K562 (cell line): ENCODE data around the gene RRAD. TPM values are rescaled to one million over a fixed set of nuclear protein-coding genes. Genes with fewer than 3 reads are reported as not detected.

Source experiments
- CBX8 ChIP-seq: fragments of 200-600 bp; sonication (generic); IDR thresholded peaks from 2 replicates; pipeline ENCODE4 v1.6.1; 2012; ENCODE audit warnings: borderline replicate concordance, mixed run types, low read depth, mild to moderate bottlenecking, moderate library complexity, mixed read lengths, low read length, control low read depth, inconsistent platforms; ENCODE audit not compliant: poor library complexity, severe bottlenecking; ENCODE audit errors: extremely low read depth
- DLX4 ChIP-seq: fragments of 250-450 bp; sonication (Bioruptor Pico); IDR thresholded peaks from 2 replicates; pipeline ENCODE4 v1.6.1; 2021; ENCODE audit warnings: mild to moderate bottlenecking
- HBP1 ChIP-seq: fragments of 450-650 bp; formaldehyde crosslinking; IDR thresholded peaks from 2 replicates; pipeline ENCODE4 v1.4.0; 2022; ENCODE audit warnings: missing genetic modification characterization
- HDAC6 ChIP-seq: IDR thresholded peaks from 2 replicates; pipeline ENCODE4 v1.6.1; 2012; ENCODE audit warnings: low read depth, mild to moderate bottlenecking, control low read depth, inconsistent platforms, low read length, moderate library complexity
- HSF4 ChIP-seq: fragments of 250-450 bp; sonication (Bioruptor Pico); IDR thresholded peaks from 2 replicates; pipeline ENCODE4 v2.1.2; 2022; ENCODE audit warnings: mild to moderate bottlenecking, moderate library complexity, borderline replicate concordance
- MTA2 ChIP-seq: fragments of 450-650 bp; IDR thresholded peaks from 2 replicates; pipeline ENCODE4 v1.6.1; 2016; ENCODE audit warnings: low read depth
- PTTG1 ChIP-seq: fragments of 450-650 bp; IDR thresholded peaks from 2 replicates; pipeline ENCODE4 v1.6.1; 2016; ENCODE audit warnings: low read depth, mild to moderate bottlenecking, missing genetic modification characterization, missing compliant biosample characterization
- SIX5 ChIP-seq, 2 experiments: IDR thresholded peaks; 2 replicates each; pipeline ENCODE4 v1.6.1; 2011; ENCODE audit warnings: low read length in 2 of 2, borderline replicate concordance in 1 of 2, low read depth in 1 of 2, mild to moderate bottlenecking in 1 of 2, moderate library complexity in 1 of 2; ENCODE audit not compliant: insufficient read depth in 1 of 2
- SMARCB1 ChIP-seq: IDR thresholded peaks from 2 replicates; pipeline ENCODE4 v1.6.1; 2011; ENCODE audit warnings: improper control_type of control experiment, low read depth; ENCODE audit not compliant: insufficient read length
- SPI1 ChIP-seq: IDR thresholded peaks from 2 replicates; pipeline ENCODE4 v1.6.1; 2011; ENCODE audit warnings: low read depth, low read length, control low read depth, borderline replicate concordance
- STAT5B ChIP-seq: fragments of 250-450 bp; sonication (Bioruptor Pico); IDR thresholded peaks from 2 replicates; pipeline ENCODE4 v1.8.0; 2021; ENCODE audit warnings: mild to moderate bottlenecking, inconsistent platforms
- TGIF2 ChIP-seq: sonication (generic); formaldehyde crosslinking; IDR thresholded peaks from 2 replicates; pipeline ENCODE4 v1.8.1; 2022; ENCODE audit warnings: mild to moderate bottlenecking, missing genetic modification reagents, moderate library complexity
- ZBTB2 ChIP-seq: fragments of 450-650 bp; IDR thresholded peaks from 2 replicates; pipeline ENCODE4 v1.6.1; 2016; ENCODE audit warnings: antibody characterized with exemption
- ZBTB9 ChIP-seq: fragments of 450-650 bp; formaldehyde crosslinking; IDR thresholded peaks from 2 replicates; pipeline ENCODE4 v1.4.0; 2020; ENCODE audit warnings: mild to moderate bottlenecking, moderate library complexity
- ZKSCAN3 ChIP-seq: fragments of 250-450 bp; sonication (Bioruptor Pico); IDR thresholded peaks from 2 replicates; pipeline ENCODE4 v1.4.0; 2020
- ZNF224 ChIP-seq: sonication (generic); formaldehyde crosslinking; IDR thresholded peaks from 2 replicates; pipeline ENCODE4 v1.8.0; 2022; ENCODE audit warnings: mild to moderate bottlenecking, missing genetic modification reagents
- ZNF57 ChIP-seq: fragments of 450-650 bp; formaldehyde crosslinking; IDR thresholded peaks from 2 replicates; pipeline ENCODE4 v1.4.0; 2020; ENCODE audit warnings: mild to moderate bottlenecking, moderate library complexity
- ZNF655 ChIP-seq: fragments of 250-450 bp; sonication (Bioruptor Pico); IDR thresholded peaks from 2 replicates; pipeline ENCODE4 v1.5.0; 2021
- ZNF696 ChIP-seq: fragments of 250-450 bp; sonication (Bioruptor Pico); conservative IDR thresholded peaks from 2 replicates; pipeline ENCODE4 v1.4.0; 2020; ENCODE audit warnings: mild to moderate bottlenecking, moderate library complexity
- ZNF764 ChIP-seq: fragments of 250-450 bp; sonication (Bioruptor Pico); IDR thresholded peaks from 2 replicates; pipeline ENCODE4 v1.4.0; 2020; ENCODE audit warnings: low read depth, mild to moderate bottlenecking, moderate library complexity
- ZNF778 ChIP-seq: fragments of 450-650 bp; formaldehyde crosslinking; IDR thresholded peaks from 2 replicates; pipeline ENCODE4 v1.4.0; 2020; ENCODE audit warnings: mild to moderate bottlenecking, moderate library complexity
- polyA plus RNA-seq, 8 experiments: library from polyadenylated mRNA; depleted of rRNA in 4 of 8; stranded (reverse) in 5 of 8; unstranded in 3 of 8; fragments of >200 nt; fragmentation: Nextera tagmentation in 2 of 8; fragmentation: Illumina TruSeq in 1 of 8; extraction: Ambion mirVana in 2 of 8; extraction: Trizol in 1 of 8; gene quantifications; 2 replicates each; pipeline versions ENCODE4 v1.2.1 to v1.2.3, GENCODE V29; 2011 to 2014; ENCODE audit warnings: inconsistent platforms in 1 of 8, missing spikeins in 1 of 8
- total RNA-seq, 7 experiments: library from RNA; depleted of rRNA in 6 of 7; stranded (reverse); fragments of >200 nt in 6 of 7; fragmentation: Illumina TruSeq in 2 of 7; extraction: Trizol in 2 of 7; gene quantifications; 2 replicates each; pipeline versions ENCODE4 v1.2.1 to v1.2.3, GENCODE V29; 2011 to 2021; ENCODE audit warnings: low replicate concordance in 1 of 7

RRAD gene
- total and polyA plus RNA-seq, 9 of the 15 experiments (the other 6 are each of a cell fraction or from before 2014, with no cell fraction given), result 0.09 to 0.20 (median 0.13) TPM; not detected in 5

GRCh38 chr16:66872943-66873684, 52.2 kb downstream of the RRAD start (continued):
- TF ChIP-seq TGIF2 (CRISPR knock-in tag) (no peak), DLX4 (no peak), SPI1 (peak; percentile 55; the same call in 1 of the 2 replicates), CBX8 (no peak), HBP1 (no peak), ZBTB2 (peak; percentile 43; the same call in 1 of the 2 replicates), SIX5 (IDR thresholded peaks at IDR 0.05; ENCODE audit: borderline replicate concordance in 1 of 2, insufficient read depth in 1 of 2, low read depth in 1 of 2, low read length in 2 of 2) (no peak), ZKSCAN3 (CRISPR knock-in tag) (no peak), ZNF764 (CRISPR knock-in tag) (no peak), PTTG1 (tag) (no peak), ZNF224 (CRISPR knock-in tag) (no peak), ZNF57 (no peak), ZNF696 (no peak), MTA2 (peak; percentile 24; the same call in 1 of the 2 replicates), ZNF655 (CRISPR knock-in tag) (no peak), SMARCB1 (no peak), HDAC6 (no peak), STAT5B (CRISPR knock-in tag) (no peak), ZBTB9 (CRISPR knock-in tag) (no peak), HSF4 (CRISPR knock-in tag) (no peak), ZNF778 (no peak)
